Liver (tissue), 3 donors: Measurements from ENCODE around the gene ASAP2.

Experiments
- GABPA ChIP-seq, 2 donors: IDR thresholded peaks in 1 of 2; conservative IDR thresholded peaks in 1 of 2; 2 replicates each; pipeline ENCODE4 v1.6.1; 2016; ENCODE audit warnings: antibody characterized with exemption in 2 of 2, mild to moderate bottlenecking in 1 of 2, moderate library complexity in 1 of 2
- JUND ChIP-seq, 2 donors: IDR thresholded peaks; 2 replicates each; pipeline ENCODE4 v1.6.1; 2016; ENCODE audit warnings: antibody characterized with exemption in 2 of 2
- RAD21 ChIP-seq, 2 donors: IDR thresholded peaks; 2 replicates each; pipeline ENCODE4 v1.6.1; 2016; ENCODE audit warnings: antibody characterized with exemption in 2 of 2, mild to moderate bottlenecking in 2 of 2
- SP1 ChIP-seq: IDR thresholded peaks from 2 replicates; pipeline ENCODE4 v1.6.1; 2018; ENCODE audit warnings: antibody characterized with exemption, mild to moderate bottlenecking
- TAF1 ChIP-seq: conservative IDR thresholded peaks from 2 replicates; pipeline ENCODE4 v1.6.1; 2016; ENCODE audit warnings: antibody characterized with exemption, mild to moderate bottlenecking
- YY1 ChIP-seq: IDR thresholded peaks from 2 replicates; pipeline ENCODE4 v1.6.1; 2016; ENCODE audit warnings: antibody characterized with exemption, mild to moderate bottlenecking
- TF ChIP-seq, protein P1 (sequence below): fragments of 150-350 bp; IDR thresholded peaks from 2 replicates; pipeline ENCODE4 v1.5.1; 2017; ENCODE audit warnings: improper control_type of control experiment, low read depth, low read length; ENCODE audit not compliant: missing input control
- TF ChIP-seq, protein P2 (sequence below): IDR thresholded peaks from 2 replicates; pipeline ENCODE4 v1.6.1; 2016; ENCODE audit warnings: antibody characterized with exemption
- TF ChIP-seq, protein P3 (sequence below): IDR thresholded peaks from 2 replicates; pipeline ENCODE4 v1.6.1; 2016; ENCODE audit warnings: antibody characterized with exemption
- donor health status: healthy.
- donor health status: healthy.

DNA sequence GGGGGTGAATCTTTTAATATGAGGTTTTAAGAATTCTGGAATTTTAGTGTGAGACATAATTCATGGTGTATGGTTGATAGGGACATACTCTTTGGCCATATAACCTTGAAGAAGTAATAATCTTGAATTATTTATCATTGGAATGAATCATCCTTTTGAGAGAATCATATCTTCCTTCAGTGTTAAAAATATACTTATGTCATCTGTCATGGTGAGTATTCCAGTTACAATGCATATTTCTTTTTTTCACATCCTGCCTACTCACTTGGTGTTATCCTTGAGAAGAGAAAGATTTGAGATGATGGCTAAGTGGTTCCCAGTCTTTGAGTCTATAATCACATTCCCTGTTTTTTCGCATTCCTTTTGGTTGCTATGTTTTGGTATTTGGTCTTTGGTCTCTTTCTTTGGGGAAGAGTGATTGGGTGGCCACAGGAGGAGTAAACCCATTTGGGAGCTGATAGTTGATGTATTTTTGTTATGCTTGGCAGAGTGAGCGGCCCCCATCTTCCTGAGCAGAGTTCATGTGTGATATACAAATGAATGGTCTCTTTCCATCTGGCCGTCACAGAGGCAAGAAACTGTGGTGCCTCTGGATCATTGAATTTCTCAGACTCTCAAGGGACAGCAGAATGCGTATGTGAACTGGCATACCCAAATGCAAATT, 21.6 kb downstream of the ASAP2 start:
- TF ChIP-seq, protein P1, sequence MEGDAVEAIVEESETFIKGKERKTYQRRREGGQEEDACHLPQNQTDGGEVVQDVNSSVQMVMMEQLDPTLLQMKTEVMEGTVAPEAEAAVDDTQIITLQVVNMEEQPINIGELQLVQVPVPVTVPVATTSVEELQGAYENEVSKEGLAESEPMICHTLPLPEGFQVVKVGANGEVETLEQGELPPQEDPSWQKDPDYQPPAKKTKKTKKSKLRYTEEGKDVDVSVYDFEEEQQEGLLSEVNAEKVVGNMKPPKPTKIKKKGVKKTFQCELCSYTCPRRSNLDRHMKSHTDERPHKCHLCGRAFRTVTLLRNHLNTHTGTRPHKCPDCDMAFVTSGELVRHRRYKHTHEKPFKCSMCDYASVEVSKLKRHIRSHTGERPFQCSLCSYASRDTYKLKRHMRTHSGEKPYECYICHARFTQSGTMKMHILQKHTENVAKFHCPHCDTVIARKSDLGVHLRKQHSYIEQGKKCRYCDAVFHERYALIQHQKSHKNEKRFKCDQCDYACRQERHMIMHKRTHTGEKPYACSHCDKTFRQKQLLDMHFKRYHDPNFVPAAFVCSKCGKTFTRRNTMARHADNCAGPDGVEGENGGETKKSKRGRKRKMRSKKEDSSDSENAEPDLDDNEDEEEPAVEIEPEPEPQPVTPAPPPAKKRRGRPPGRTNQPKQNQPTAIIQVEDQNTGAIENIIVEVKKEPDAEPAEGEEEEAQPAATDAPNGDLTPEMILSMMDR: no peak
- TF ChIP-seq, protein P2, sequence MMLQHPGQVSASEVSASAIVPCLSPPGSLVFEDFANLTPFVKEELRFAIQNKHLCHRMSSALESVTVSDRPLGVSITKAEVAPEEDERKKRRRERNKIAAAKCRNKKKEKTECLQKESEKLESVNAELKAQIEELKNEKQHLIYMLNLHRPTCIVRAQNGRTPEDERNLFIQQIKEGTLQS: no peak
- TF ChIP-seq GABPA (IDR thresholded peaks at IDR 0.05 in 1 of 2, conservative IDR thresholded peaks at IDR 0.05 in 1 of 2) (no peak), SP1 (no peak), TAF1 (no peak), JUND (IDR thresholded peaks at IDR 0.05) (no peak), RAD21 (IDR thresholded peaks at IDR 0.05) (no peak), YY1 (no peak)
- TF ChIP-seq, protein P3, sequence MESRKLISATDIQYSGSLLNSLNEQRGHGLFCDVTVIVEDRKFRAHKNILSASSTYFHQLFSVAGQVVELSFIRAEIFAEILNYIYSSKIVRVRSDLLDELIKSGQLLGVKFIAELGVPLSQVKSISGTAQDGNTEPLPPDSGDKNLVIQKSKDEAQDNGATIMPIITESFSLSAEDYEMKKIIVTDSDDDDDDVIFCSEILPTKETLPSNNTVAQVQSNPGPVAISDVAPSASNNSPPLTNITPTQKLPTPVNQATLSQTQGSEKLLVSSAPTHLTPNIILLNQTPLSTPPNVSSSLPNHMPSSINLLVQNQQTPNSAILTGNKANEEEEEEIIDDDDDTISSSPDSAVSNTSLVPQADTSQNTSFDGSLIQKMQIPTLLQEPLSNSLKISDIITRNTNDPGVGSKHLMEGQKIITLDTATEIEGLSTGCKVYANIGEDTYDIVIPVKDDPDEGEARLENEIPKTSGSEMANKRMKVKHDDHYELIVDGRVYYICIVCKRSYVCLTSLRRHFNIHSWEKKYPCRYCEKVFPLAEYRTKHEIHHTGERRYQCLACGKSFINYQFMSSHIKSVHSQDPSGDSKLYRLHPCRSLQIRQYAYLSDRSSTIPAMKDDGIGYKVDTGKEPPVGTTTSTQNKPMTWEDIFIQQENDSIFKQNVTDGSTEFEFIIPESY: no peak
